GM10266 (cell line): ENCODE measurements around the gene FRMD4B.
"Not testable (repeated sequence)": the region's sequence is repeated elsewhere in the genome, so short reads cannot be mapped to it uniquely, and the experiment has no call there.

ENCODE experiments used
- DNase-seq: peaks from one replicate; pipeline ENCODE4 v3.0.0; 2012; ENCODE audit errors: extremely low spot score
- TF ChIP-seq, protein P1 (sequence below): IDR thresholded peaks from 2 replicates; pipeline ENCODE4 v1.5.1; 2012; ENCODE audit warnings: mild to moderate bottlenecking, low read depth; ENCODE audit not compliant: control insufficient read depth, insufficient read depth; ENCODE audit errors: missing control alignments

The FRMD4B gene

DNA sequence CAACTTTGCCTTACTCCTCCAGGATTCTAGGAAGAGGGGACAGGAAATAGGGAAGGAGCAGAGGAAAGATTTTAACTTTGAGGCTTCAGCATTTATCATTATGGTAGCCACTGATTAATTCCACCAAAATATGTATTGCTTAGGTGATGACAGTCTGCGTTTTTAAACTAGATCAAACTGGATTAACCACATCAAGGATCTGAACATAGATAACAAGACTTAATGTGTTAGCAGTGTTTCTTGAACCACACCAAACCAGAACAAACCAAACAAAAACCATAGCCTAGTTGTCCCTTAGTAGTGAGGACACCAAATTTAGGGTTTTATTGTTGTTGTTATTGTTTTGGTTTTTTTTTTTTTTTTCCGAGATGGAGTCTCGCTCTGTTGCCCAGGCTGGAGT lies 150.0 kb downstream of the FRMD4B start:
- DNase-seq, result no peak
- TF ChIP-seq, protein P1, sequence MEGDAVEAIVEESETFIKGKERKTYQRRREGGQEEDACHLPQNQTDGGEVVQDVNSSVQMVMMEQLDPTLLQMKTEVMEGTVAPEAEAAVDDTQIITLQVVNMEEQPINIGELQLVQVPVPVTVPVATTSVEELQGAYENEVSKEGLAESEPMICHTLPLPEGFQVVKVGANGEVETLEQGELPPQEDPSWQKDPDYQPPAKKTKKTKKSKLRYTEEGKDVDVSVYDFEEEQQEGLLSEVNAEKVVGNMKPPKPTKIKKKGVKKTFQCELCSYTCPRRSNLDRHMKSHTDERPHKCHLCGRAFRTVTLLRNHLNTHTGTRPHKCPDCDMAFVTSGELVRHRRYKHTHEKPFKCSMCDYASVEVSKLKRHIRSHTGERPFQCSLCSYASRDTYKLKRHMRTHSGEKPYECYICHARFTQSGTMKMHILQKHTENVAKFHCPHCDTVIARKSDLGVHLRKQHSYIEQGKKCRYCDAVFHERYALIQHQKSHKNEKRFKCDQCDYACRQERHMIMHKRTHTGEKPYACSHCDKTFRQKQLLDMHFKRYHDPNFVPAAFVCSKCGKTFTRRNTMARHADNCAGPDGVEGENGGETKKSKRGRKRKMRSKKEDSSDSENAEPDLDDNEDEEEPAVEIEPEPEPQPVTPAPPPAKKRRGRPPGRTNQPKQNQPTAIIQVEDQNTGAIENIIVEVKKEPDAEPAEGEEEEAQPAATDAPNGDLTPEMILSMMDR, result no peak

DNA sequence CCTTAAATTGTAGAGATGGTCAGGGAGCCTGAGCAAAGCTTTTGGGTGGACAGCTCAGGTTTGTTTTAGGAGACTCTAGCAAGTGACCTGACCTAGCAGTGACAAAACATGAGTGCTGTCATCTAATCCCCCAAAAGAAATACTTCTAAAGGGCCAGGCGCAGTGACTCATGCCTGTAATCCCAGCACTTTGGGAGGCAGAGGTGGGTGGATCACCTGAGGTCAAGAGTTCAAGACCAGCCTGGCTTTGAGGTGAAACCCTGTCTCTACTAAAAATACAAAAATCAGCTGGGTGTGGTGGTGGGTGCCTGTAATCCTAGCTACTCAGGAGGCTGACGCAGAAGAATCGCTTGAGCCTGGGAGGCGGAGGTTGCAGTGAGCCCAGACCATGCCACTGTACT lies 150.7 kb downstream of the FRMD4B start:
- DNase-seq, result not testable (repeated sequence)

DNA sequence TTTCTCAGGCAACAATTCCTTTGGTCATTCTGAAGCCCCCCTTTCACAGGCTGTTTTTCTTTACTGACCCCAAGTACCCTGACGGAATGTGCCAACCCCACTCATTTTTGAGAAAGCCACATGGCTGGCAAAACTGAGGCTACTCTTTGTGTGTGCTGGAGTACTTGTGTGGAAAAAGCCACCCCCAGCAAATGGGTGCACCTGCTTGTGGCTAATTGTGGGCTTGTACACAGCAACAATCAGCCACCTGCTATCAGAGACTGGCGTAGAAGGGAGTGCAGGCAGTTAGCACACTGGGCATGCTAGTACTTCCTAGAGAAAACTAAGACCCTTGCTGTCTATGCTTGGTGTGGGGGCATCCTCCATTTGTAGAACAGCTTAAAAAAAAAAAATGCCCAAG lies 153.4 kb downstream of the FRMD4B start:
- DNase-seq, result no peak
- TF ChIP-seq, protein P1, result no peak

DNA sequence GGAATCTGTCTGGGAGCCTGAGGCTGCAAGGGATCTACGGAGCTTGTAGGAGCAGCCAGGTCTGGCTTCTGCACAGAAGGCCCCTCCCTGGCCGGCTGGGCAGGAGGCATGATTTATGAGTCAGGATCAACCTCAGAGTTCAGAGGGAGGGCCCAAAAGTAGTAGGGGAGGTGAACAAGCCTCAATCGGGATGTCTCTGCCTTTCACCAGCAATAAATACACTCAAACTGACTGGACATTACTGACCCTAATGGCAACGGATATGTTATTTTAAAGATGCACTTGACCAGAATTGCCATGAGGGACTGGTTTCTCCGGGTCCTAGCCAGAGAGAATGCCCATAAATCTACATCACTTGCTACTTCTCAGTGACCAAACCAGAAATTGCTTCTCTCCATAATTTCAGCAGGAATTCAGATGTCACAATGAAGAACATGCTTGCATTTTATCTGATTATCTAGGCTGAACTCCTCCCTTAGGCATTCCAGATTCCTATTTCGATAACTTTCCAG lies 153.9 kb downstream of the FRMD4B start:
- TF ChIP-seq, protein P1, result no peak
- no peak for DNase-seq

DNA sequence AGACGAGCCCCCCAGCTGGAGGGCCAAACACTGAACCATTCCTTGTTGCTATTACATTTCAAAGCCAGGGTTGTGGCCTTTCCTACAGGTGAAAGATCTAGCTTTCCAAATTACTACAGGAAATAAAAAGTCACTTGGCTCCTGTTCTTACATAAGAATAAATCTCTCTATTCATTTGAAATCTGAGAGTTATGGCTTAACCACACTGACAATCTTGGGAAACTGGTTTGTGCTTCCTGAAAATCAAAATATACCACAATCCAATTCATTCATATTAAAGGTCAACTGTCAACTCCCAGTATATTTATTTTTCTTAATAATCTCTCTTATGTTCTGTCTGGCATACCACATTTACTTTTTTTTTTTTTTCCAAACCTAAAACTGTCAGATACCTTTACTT lies 159.8 kb downstream of the FRMD4B start:
- TF ChIP-seq, protein P1, result no peak
- no peak for DNase-seq

DNA sequence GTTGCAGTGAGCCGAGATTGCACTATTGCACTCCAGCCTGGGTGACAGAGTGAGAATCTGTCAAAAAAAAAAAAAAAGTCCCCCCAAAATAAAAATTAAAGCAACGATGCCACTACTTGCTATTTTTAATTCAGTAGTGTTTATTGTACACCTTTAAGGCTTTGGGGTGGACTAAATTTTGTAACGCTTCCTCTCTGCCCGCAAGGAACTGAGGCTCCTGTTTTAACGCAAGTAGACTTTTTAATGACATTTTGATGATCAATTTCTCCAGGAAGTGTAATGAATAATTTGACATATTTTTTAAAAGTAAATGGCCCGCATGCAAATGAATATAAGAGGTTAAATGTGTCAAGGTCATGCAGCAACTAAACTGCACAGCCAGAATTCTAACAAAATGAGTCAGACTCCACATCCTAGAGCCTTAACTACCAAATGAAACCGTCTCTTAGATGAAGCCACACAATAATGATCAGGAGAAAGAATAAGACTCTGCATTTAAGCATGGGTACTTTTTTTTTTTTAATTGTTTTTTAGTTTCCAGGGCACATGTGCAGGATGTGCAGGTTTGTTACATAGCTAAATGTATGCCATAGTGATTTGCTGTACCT lies 166.7 kb downstream of the FRMD4B start:
- TF ChIP-seq, protein P1, result no peak
- DNase-seq, result no peak

DNA sequence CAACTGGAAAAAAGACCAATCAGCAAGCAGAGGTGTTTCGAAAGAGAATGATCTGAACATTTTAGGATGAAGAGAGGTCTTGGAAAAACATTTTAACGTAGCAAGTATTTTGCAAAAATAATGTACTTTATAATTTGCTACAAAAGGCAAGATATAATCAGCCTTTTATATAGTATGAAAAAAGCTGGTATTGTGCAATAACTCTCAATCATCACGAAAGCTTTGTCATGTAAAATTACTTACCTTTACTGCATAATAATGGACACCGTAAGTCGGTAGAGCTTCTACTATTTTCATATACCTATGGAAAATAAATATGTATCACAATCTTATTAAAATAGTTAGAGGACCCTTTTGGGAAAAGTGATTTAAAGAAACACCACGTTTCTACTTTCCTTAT lies 167.8 kb downstream of the FRMD4B start:
- TF ChIP-seq, protein P1, result no peak
- no peak for DNase-seq

DNA sequence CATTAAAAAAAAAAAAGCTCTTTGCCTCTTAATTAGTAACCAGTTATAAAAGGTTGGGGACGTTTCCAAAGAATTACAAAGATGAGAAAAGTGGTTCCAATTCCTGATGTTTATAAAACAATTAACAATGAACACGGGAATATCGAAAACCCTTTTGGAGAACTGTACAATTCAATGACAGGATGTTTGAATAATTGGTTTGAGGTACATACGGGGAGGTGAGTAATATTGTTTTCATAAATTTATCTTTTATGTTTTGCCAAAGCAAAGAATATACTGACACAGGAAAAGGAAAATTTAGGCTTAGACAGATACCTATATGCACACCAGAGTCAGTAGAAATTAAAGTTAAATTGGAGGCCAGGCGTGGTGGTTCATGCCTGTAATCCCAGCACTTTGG lies 168.9 kb downstream of the FRMD4B start:
- TF ChIP-seq, protein P1, result no peak
- no peak for DNase-seq
